Parathyroid adenoma (tissue), 2 donors: Measurements from ENCODE around the gene AUTS2.

ENCODE experiments used
- H2AFZ ChIP-seq: fragments of 300-600 bp; sonication (generic); one replicate; pipeline ENCODE4 v1.7.0; 2017; ENCODE audit warnings: antibody characterized with exemption, mild to moderate bottlenecking
- H3K27ac ChIP-seq: fragments of 300-600 bp; sonication (generic); one replicate; pipeline ENCODE4 v1.7.0; 2017
- H3K27me3 ChIP-seq: fragments of 300-600 bp; sonication (generic); one replicate; pipeline ENCODE4 v1.7.0; 2017; ENCODE audit warnings: low read length; ENCODE audit not compliant: control insufficient read depth, insufficient read depth
- H3K36me3 ChIP-seq: fragments of 300-600 bp; sonication (generic); one replicate; pipeline ENCODE4 v1.7.0; 2017; ENCODE audit warnings: low read length; ENCODE audit not compliant: control insufficient read depth, insufficient read depth
- H3K4me1 ChIP-seq: fragments of 300-600 bp; sonication (generic); one replicate; pipeline ENCODE4 v1.7.0; 2017; ENCODE audit warnings: control low read depth
- H3K4me2 ChIP-seq: fragments of 300-600 bp; sonication (generic); one replicate; pipeline ENCODE4 v1.7.0; 2017; ENCODE audit warnings: low read length
- H3K4me3 ChIP-seq: fragments of 300-600 bp; sonication (generic); one replicate; pipeline ENCODE4 v1.7.0; 2017; ENCODE audit warnings: low read depth, low read length
- H3K79me2 ChIP-seq: fragments of 300-600 bp; sonication (generic); one replicate; pipeline ENCODE4 v1.7.0; 2017; ENCODE audit warnings: control low read depth
- H3K9ac ChIP-seq: fragments of 300-600 bp; sonication (generic); one replicate; pipeline ENCODE4 v1.7.0; 2017; ENCODE audit warnings: mild to moderate bottlenecking
- H3K9me3 ChIP-seq: fragments of 300-600 bp; sonication (generic); one replicate; pipeline ENCODE4 v1.7.0; 2017; ENCODE audit warnings: low read length; ENCODE audit not compliant: control insufficient read depth
- TF ChIP-seq, protein P1 (sequence below): fragments of 300-600 bp; sonication (generic); IDR thresholded peaks from one replicate; pipeline ENCODE4 v1.7.0; 2017; ENCODE audit warnings: antibody characterized with exemption, mild to moderate bottlenecking
- donor health status: primary hyperparathyroidism.

AUTS2 gene

DNA sequence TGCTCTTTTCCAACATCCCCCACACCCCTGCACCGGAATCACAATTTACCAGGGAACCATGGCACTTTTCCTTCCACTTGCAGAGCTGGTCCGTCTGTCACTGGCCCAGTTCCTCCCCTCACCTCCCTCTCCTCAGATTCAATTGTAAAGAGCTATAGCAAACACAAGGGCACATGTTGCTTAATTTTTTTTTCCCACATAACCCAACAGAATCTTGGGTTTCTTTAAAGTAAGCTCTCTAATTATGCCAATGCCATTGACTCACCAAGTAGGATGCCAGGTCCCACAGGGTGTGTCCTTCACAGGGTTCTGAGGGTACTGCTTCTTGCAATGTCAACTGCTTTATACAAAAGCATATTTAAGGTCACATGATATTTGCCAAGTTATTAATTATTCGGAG lies 262.2 kb downstream of the AUTS2 start:
- Histone ChIP-seq H3K4me2 (no peak overlapping the region), H3K9ac (no peak overlapping the region), H3K9me3 (no peaks in the 10 kb centered on the region), H2AFZ (no peak overlapping the region), H3K27ac (no peak overlapping the region), H3K79me2 (no peaks in the 10 kb centered on the region), H3K36me3 (no peaks in the 10 kb centered on the region), H3K27me3 (no peaks in the 10 kb centered on the region), H3K4me1 (no peaks in the 10 kb centered on the region), H3K4me3 (no peak overlapping the region)
- TF ChIP-seq, protein P1, sequence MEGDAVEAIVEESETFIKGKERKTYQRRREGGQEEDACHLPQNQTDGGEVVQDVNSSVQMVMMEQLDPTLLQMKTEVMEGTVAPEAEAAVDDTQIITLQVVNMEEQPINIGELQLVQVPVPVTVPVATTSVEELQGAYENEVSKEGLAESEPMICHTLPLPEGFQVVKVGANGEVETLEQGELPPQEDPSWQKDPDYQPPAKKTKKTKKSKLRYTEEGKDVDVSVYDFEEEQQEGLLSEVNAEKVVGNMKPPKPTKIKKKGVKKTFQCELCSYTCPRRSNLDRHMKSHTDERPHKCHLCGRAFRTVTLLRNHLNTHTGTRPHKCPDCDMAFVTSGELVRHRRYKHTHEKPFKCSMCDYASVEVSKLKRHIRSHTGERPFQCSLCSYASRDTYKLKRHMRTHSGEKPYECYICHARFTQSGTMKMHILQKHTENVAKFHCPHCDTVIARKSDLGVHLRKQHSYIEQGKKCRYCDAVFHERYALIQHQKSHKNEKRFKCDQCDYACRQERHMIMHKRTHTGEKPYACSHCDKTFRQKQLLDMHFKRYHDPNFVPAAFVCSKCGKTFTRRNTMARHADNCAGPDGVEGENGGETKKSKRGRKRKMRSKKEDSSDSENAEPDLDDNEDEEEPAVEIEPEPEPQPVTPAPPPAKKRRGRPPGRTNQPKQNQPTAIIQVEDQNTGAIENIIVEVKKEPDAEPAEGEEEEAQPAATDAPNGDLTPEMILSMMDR, result no peak

DNA sequence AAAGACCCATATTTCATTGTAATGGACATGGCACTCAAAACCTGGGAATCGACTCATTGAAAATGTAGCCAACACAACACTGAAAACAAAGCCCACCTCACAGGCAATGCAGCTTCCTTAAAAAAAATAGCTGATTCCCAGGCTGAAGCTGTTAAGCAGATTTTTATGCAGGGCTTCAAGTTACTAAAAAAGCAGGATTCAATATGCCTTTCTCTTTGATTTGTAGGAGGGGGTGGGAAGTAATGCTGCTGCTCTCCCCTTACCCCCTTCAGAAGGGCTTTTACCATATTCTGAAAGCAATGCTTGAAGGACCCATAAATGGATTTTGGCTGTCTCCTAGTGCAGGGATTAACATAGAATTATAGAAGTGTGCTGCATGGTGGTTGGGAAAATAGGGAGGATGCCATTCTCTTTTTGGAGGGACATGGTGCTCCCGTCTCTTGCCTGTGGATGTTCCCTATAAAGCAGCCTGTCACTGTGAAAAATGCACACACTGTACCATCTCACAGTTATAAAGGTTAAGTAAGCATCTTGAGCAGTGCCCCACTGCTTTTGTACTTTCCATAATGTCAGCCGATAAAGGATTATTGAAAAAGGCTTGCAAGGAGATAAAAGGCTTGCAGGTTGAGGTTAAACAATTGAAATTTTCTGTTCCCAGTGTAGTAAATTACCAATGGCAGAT lies 262.8 kb downstream of the AUTS2 start:
- no peak overlapping the region for H2AFZ ChIP-seq
- no peaks in the 10 kb centered on the region for H3K4me1 ChIP-seq
- H3K4me2 ChIP-seq, result no peak overlapping the region
- H3K9me3 ChIP-seq, result no peaks in the 10 kb centered on the region
- TF ChIP-seq, protein P1, result no peak
- no peaks in the 10 kb centered on the region for H3K79me2 ChIP-seq
- no peak overlapping the region for H3K4me3 ChIP-seq
- no peaks in the 10 kb centered on the region for H3K27me3 ChIP-seq
- H3K36me3 ChIP-seq, result no peaks in the 10 kb centered on the region
- H3K9ac ChIP-seq, result no peak overlapping the region
- no peak overlapping the region for H3K27ac ChIP-seq

DNA sequence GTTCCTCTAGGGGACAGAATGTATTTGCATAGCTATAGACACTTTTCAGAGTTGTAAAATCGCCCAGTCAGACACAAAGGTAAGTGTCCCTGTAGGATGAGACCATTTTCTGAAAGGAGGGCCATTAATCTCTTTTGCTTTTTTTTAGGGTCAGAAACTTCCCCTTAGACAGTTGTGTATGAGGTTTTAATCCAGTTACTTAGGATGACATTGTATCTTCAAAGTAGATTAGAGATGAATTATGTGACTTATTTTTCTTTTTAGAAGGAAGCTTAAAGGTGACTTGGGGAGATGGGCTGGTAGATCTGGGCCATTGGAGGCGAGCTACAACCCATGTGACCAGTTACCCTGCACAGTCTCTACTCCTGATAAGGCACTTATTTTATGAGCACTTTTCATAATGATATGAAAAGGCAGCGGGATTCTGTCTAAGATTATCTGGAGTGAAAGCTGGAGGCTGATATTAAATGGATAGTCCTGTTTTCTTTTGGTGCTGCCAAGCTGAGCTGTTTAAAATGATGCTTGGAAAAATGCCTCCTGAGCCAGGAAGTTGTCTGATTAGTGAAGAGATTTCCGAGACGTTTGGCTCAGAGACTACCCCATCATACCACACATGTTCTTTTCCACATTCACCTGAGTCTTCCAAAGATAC lies 264.3 kb downstream of the AUTS2 start:
- H3K27me3 ChIP-seq, result no peaks in the 10 kb centered on the region
- no peak overlapping the region for H3K4me3 ChIP-seq
- no peak overlapping the region for H3K4me2 ChIP-seq
- H3K9ac ChIP-seq, result no peak overlapping the region
- H3K9me3 ChIP-seq, result no peaks in the 10 kb centered on the region
- TF ChIP-seq, protein P1, result no peak
- H2AFZ ChIP-seq, result no peak overlapping the region
- no peaks in the 10 kb centered on the region for H3K36me3 ChIP-seq
- H3K4me1 ChIP-seq, result no peaks in the 10 kb centered on the region
- no peaks in the 10 kb centered on the region for H3K79me2 ChIP-seq
- no peak overlapping the region for H3K27ac ChIP-seq

DNA sequence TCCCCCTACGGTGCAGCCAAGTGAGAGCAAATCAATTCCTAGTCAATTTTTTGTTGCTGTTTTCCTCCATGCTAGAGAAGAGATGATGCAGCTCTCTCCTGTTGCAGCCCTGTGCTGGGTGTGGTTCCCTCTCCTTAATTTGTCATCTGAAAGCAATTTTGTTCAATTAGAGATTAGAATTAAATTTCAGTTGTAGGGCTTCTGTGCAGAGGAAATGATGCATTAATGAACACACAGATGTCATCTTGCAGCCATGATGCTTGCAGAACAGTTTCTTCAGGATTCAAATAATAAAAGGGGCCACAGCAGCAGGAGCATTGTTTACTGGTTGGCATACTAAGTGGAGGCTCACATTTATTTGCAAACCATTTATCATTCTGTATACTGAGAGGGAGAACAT lies 266.0 kb downstream of the AUTS2 start:
- Histone ChIP-seq H3K27me3 (no peaks in the 10 kb centered on the region), H3K79me2 (no peaks in the 10 kb centered on the region), H3K4me2 (no peak overlapping the region), H3K9me3 (no peaks in the 10 kb centered on the region), H2AFZ (no peak overlapping the region), H3K4me3 (no peak overlapping the region), H3K27ac (no peak overlapping the region), H3K4me1 (no peaks in the 10 kb centered on the region), H3K9ac (no peak overlapping the region), H3K36me3 (no peaks in the 10 kb centered on the region)
- TF ChIP-seq, protein P1, result no peak

DNA sequence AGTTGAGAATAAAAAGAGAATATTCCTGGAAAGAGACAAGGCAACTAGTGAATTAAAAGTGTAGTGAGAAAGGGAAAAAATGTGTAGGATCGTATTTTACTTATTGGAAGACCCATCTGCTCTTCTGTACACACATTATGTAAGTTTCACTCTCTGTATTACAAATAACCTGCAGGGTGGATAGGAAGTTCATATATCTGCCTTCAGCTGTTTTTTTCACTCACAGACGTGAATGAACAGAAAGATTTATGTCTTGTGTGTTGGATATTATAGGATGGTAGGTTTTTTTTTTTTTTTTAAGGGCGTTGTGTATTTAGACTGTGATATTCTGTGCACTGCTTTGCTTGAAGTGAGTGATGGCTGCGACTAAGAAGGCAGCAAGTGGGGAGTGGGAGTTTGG lies 266.5 kb downstream of the AUTS2 start:
- no peak overlapping the region for H3K9ac ChIP-seq
- TF ChIP-seq, protein P1, result no peak
- H3K4me2 ChIP-seq, result no peak overlapping the region
- no peak overlapping the region for H3K4me3 ChIP-seq
- H3K4me1 ChIP-seq, result no peaks in the 10 kb centered on the region
- no peaks in the 10 kb centered on the region for H3K9me3 ChIP-seq
- H3K27me3 ChIP-seq, result no peaks in the 10 kb centered on the region
- H3K79me2 ChIP-seq, result no peaks in the 10 kb centered on the region
- no peak overlapping the region for H2AFZ ChIP-seq
- H3K27ac ChIP-seq, result no peak overlapping the region
- no peaks in the 10 kb centered on the region for H3K36me3 ChIP-seq
